COLO668 (cell line): ENCODE data around the gene RANBP17.
A peak's percentile ranks its signal among the peaks of the same experiment; 100 is the strongest.
"Not testable (repeated sequence)": the region's sequence is repeated elsewhere in the genome, so short reads cannot be mapped to it uniquely, and the experiment has no call there.

Experiments used
- DNase-seq: peaks from one replicate; lab custom pipeline; 2025; ENCODE audit not compliant: unreplicated experiment; lab: John Stamatoyannopoulos, UW

Gene RANBP17

GRCh38 chr5:171283753-171284152, 421.9 kb downstream of the RANBP17 start:
- no peak for DNase-seq

- no peak for DNase-seq
Observed at GRCh38 chr5:171285465-171285864, 423.6 kb downstream of the RANBP17 start.

DNA sequence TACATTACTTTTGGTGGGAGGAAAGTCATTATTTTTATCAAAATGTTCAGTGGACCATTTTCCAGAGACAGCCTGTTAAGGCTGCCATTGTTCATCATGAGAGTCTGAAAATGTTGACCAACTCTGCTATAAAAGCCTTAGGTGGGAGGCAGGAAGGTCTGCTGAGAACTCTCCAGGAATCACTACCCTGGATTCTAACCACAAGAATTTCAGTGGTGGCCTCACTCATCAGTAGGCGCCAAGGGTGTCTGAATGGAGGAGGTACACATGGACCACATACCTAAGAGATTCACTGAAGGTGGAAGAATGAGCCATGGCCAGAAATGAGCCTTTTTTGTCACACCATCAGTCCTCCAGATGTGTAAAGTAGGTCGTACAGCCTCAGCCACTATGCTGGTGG, 426.2 kb downstream of the RANBP17 start:
- no peak for DNase-seq

DNA sequence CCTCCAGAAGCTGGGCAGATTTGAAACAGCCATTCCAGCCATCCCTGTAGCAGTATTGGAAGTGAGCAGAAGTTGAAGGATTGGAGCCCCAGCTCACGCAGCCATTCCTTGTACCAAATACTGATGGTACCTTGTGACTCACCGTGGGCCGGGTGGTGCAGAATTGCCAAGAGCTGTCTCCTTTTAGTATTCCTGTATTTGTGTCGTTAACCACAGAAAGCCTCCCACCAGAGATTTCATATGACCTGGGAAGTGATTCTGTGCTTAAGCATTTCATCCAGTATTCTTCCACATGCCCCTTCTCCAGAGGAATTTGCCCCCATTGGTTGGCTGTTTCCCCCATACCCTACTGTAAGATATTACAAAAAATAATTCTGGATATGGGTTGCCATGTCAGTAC, 429.6 kb downstream of the RANBP17 start:
- DNase-seq: no peak

- no peak for DNase-seq
Observed at GRCh38 chr5:171295299-171295698, 433.5 kb downstream of the RANBP17 start.

- no peak for DNase-seq
Observed at GRCh38 chr5:171295801-171296200, 434.0 kb downstream of the RANBP17 start.

DNA sequence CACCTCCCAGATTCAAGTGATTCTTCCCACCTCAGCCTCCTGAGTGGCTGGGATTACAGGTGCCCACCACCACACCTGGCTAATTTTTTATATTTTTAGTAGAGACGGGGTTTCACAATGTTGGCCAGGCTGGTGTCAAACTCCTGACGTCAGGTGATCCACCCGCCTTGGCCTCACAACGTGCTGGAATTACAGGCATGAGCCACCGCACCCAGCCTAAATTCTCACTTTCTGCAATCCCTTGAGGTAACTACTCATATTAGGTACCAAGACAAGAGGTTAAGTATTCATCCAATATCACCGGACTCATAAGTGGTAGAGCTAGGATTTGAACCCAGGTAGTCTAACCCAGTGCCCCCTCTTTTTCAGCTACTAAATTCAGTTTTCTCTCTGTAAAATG, 436.1 kb downstream of the RANBP17 start:
- not testable (repeated sequence) for DNase-seq

DNA sequence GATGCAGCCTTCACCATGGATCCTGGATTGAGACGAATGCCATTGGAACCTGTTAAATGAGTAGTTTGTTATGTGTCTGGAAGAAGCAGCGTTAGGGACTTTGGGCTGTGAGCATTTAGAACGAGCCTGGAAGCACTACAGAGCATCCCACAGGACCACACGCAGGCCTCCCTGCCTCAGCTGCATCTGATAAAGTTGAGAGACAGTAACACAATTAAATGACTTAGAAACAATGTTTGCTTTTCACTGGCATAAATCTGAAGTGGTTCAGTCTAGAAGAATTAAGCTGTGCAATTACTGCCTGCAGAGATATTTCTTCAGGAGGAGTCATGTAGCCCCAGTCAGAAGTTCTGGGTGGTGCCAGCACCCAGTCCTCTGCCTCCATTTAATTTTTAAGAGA, 437.4 kb downstream of the RANBP17 start:
- DNase-seq: no peak

- no peak for DNase-seq
Observed at GRCh38 chr5:171299851-171300250, 438.0 kb downstream of the RANBP17 start.

- no peak for DNase-seq
Observed at GRCh38 chr5:171300358-171300757, 438.5 kb downstream of the RANBP17 start.

DNA sequence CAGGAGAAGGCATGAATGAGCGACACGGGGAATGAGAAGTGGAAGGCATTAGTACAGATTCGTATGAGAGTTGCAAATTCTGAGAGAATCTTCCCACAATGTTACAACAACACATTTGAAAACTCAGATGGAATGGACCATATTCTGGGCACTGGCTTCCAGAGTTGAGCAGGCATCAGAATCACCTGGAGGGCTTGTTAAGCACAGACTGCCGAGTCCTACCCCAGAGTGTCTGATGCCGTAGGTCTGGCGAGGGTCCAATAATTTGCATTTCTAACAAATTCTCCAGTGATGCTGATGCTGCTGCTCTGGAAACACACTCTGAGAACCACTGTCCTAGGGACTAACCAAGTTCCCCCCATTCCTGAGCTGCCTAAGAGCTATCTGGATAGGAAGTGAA, 444.3 kb downstream of the RANBP17 start:
- DNase-seq: no peak

- DNase-seq: no peak
Observed at GRCh38 chr5:171306781-171307591, 445.2 kb downstream of the RANBP17 start.

DNA sequence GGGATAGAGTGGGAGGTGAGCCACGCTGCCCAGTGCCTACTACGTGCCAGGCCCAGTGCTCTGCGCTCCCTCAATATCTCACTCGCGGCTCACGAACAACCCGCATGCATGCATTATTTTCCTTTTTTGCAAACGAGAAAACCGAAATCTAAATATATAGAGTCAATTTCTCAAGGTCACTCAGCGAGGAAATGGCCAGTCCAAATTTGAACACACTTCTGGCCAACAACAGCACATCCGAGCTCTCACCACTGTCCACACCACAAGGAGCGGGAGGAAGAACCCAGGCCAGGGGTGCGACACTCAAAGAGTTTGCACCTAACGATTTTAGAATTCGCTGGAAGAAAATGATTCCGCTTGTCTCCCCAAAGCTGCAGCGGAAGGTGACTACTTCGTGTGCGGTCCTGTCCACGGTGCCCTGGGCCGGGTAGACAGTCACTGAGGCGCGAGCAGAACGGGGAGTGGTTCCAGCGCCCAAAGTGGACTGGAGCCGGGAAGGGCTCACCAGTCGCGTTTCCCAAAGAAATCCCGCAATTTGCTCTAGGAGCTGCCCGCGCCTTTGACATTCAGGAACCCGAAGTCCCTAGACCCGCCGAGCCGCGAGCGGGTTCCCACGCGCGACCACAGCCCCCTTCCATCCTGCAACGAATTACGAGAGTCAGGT, 446.1 kb downstream of the RANBP17 start:
- no peak for DNase-seq

- peak; percentile 67 for DNase-seq
Observed at GRCh38 chr5:171308453-171309275, 446.8 kb downstream of the RANBP17 start, which contains the start of gene TLX3. Gene TLX3, plus strand, starts transcription at chr5:171309248. Its CDS starts 118 bp downstream, at chr5:171309366.

GRCh38 chr5:171309276-171310211, 447.7 kb downstream of the RANBP17 start:
- DNase-seq: peak; percentile 64

DNA sequence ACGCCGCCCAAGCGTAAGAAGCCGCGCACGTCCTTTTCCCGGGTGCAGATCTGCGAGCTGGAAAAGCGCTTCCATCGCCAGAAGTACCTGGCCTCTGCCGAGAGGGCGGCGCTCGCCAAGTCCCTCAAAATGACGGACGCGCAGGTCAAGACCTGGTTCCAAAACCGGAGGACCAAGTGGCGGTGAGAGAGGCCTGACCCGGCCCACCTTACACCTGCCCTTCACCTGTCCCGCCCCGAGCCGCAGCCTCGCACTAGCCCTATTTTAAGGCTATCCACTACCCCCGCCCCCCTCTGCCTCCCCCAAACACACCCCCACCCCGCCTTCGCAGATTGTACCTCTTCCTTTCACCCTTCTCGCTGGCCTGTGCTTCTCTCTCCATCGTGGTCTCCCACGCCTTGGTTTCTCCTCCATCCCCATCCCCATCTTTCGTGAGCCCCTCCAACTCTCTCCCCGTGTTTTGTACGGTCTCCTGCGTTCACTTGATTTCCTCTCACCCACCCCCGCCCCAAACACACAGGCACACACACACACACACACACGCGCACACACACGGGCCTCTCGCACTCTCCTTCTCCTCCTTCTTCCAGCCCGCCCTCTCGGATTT, 448.5 kb downstream of the RANBP17 start:
- peak; percentile 75 for DNase-seq

DNA sequence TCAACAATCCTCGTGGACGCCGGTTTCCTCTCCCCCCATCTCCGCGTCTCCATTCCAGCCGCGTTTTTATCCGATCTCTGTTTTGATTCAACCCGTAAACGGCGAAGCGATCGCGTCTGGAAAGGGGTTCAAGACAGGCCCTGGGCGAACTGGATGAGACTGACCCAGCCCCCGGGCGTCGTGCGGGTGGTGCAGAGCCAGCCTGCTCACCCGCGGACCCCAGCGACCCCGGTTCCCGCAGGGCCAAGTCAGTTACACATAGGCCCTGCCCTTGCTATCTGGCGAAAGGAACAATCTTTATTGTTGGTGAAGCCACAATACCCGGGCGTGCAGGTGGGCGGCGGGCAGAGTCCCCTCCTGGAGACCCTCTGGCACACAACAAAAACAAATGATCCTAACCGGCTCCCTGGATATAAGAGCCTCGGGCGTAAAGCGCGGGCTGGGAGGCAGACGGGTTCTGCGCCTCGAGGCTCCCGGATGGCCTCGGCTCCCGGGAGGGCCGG, 449.1 kb downstream of the RANBP17 start:
- peak; percentile 10 for DNase-seq

DNA sequence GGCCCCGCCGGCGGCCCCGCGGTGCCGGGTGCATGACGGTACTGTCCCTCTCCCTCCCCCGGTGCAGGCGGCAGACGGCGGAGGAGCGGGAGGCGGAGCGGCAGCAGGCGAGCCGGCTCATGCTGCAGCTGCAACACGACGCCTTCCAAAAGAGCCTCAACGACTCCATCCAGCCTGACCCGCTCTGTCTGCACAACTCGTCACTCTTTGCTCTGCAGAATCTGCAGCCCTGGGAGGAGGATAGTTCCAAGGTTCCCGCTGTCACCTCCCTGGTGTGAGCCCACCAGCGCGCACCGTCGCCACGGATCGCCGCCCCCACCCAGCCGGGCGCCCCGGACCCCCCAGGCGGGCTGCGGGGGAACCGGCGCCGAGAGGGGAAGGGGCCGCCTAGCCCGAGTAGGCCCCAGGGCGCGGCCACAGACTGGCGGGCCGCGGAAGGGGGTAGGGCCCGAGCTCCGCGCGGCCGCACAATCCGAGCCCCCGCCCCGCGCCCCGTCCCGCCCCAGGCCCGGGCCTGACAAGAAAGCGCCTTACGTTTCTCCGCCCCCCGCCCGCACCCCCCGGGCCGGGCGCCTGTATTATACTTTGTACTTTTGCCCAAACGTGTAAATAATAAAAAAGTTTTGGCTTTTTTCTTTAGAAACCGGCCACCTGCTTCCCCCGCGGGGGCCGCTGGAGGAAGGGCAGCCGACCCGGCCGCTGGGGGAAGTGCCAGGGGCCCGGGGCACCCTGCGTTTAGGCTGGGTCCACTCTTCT, 449.7 kb downstream of the RANBP17 start:
- DNase-seq: peak; percentile 50
